Measurements from ENCODE around the gene CHRM4.

Gene CHRM4

GRCh38 chr11:46418751-46419150 lies 27.2 kb upstream of the CHRM4 start:
- Histone ChIP-seq H3K4me3 (IDR thresholded peaks at IDR 0.05; ENCODE audit: insufficient read depth, low read depth, low read length) (no peak overlapping the region), H3K27ac (no peak overlapping the region), H3K4me1 (ENCODE audit: low read depth, poor library complexity, severe bottlenecking) (no peaks in the 10 kb centered on the region), H3K27me3 (ENCODE audit: insufficient read depth, low read depth) (no peaks in the 10 kb centered on the region), H3K9ac (no peak overlapping the region), H3K36me3 (ENCODE audit: insufficient read depth) (no peaks in the 10 kb centered on the region), H4K20me1 (ENCODE audit: insufficient read depth) (no peaks in the 10 kb centered on the region), H3K4me2 (no peak overlapping the region), H3K79me2 (ENCODE audit: insufficient read depth, low read depth) (no peaks in the 10 kb centered on the region), H2AFZ (ENCODE audit: low read depth) (no peak overlapping the region)
- no peak for TF ChIP-seq CTCF (conservative IDR thresholded peaks at IDR 0.05; ENCODE audit: low read depth, low read length)

GRCh38 chr11:46417711-46418110 lies 26.1 kb upstream of the CHRM4 start:
- TF ChIP-seq CTCF (conservative IDR thresholded peaks at IDR 0.05; ENCODE audit: low read depth, low read length), result no peak
- Histone ChIP-seq H3K9ac (no peak overlapping the region), H3K36me3 (ENCODE audit: insufficient read depth) (no peaks in the 10 kb centered on the region)

GRCh38 chr11:46414879-46415278 lies 23.3 kb upstream of the CHRM4 start:
- H3K27ac ChIP-seq, result no peak overlapping the region
- H4K20me1 ChIP-seq (ENCODE audit: insufficient read depth), result no peaks in the 10 kb centered on the region
- no peaks in the 10 kb centered on the region for H3K36me3 ChIP-seq (ENCODE audit: insufficient read depth)
- H3K79me2 ChIP-seq (ENCODE audit: insufficient read depth, low read depth), result no peaks in the 10 kb centered on the region
- H2AFZ ChIP-seq (ENCODE audit: low read depth), result no peak overlapping the region
- no peak for TF ChIP-seq CTCF (conservative IDR thresholded peaks at IDR 0.05; ENCODE audit: low read depth, low read length)
- H3K27me3 ChIP-seq (ENCODE audit: insufficient read depth, low read depth), result no peaks in the 10 kb centered on the region
- no peaks in the 10 kb centered on the region for H3K4me1 ChIP-seq (ENCODE audit: low read depth, poor library complexity, severe bottlenecking)
- no peak overlapping the region for H3K4me2 ChIP-seq
- no peak overlapping the region for H3K9ac ChIP-seq
- no peak overlapping the region for H3K4me3 ChIP-seq (IDR thresholded peaks at IDR 0.05; ENCODE audit: insufficient read depth, low read depth, low read length)

More at GRCh38 chr11:46417711-46418110, 26.1 kb upstream of the CHRM4 start:
- no peaks in the 10 kb centered on the region for H3K4me1 ChIP-seq (ENCODE audit: low read depth, poor library complexity, severe bottlenecking)
- H3K79me2 ChIP-seq (ENCODE audit: insufficient read depth, low read depth), result no peaks in the 10 kb centered on the region
- H3K27ac ChIP-seq, result no peak overlapping the region
- no peaks in the 10 kb centered on the region for H4K20me1 ChIP-seq (ENCODE audit: insufficient read depth)
- no peak overlapping the region for H3K4me2 ChIP-seq
- H2AFZ ChIP-seq (ENCODE audit: low read depth), result no peak overlapping the region
- no peaks in the 10 kb centered on the region for H3K27me3 ChIP-seq (ENCODE audit: insufficient read depth, low read depth)
- H3K4me3 ChIP-seq (IDR thresholded peaks at IDR 0.05; ENCODE audit: insufficient read depth, low read depth, low read length), result no peak overlapping the region

- Histone ChIP-seq H3K9ac (no peak overlapping the region), H3K27ac (no peak overlapping the region), H3K79me2 (ENCODE audit: insufficient read depth, low read depth) (no peaks in the 10 kb centered on the region), H3K36me3 (ENCODE audit: insufficient read depth) (no peaks in the 10 kb centered on the region), H4K20me1 (ENCODE audit: insufficient read depth) (no peaks in the 10 kb centered on the region), H3K4me3 (IDR thresholded peaks at IDR 0.05; ENCODE audit: insufficient read depth, low read depth, low read length) (no peak overlapping the region), H3K27me3 (ENCODE audit: insufficient read depth, low read depth) (no peaks in the 10 kb centered on the region), H3K4me2 (no peak overlapping the region), H3K4me1 (ENCODE audit: low read depth, poor library complexity, severe bottlenecking) (no peaks in the 10 kb centered on the region), H2AFZ (ENCODE audit: low read depth) (no peak overlapping the region)
- no peak for TF ChIP-seq CTCF (conservative IDR thresholded peaks at IDR 0.05; ENCODE audit: low read depth, low read length)
Measured at GRCh38 chr11:46414466-46414796, 22.9 kb upstream of the CHRM4 start.
